IMR-90 (cell line): ENCODE results near the gene ANO10. TPM values are rescaled to one million over a fixed set of nuclear protein-coding genes. Genes with fewer than 3 reads are reported as not detected.

ENCODE experiments used
- ATAC-seq: fragments of 200-7000 bp; cut with Tn5 transposase; 2 replicates; pipeline ENCODE4 v1.9.1; 2020; ENCODE audit warnings: low read depth, mild to moderate bottlenecking, moderate library complexity
- BruUV-seq: library from RNA; stranded (reverse); fragments of 400-500 nt; replicated peaks from 2 replicates; lab custom pipeline; 2021; lab: Mats Ljungman, UMichigan
- CTCF ChIA-PET: fragments of 300-600 bp; formaldehyde crosslinking; extraction: SDS; loops from one replicate; lab custom pipeline; 2021; ENCODE audit warnings: antibody characterized with exemption; lab: Yijun Ruan, JAX
- POLR2A ChIA-PET: fragments of 300-600 bp; sonication (Branson Sonifier 250); formaldehyde crosslinking; loops from one replicate; lab custom pipeline; 2022; ENCODE audit warnings: antibody characterized with exemption; ENCODE audit not compliant: unreplicated experiment; lab: Charles Lee
- DNase-seq: peaks from one replicate; pipeline ENCODE4 v3.0.0; 2013
- H2AFZ ChIP-seq: replicated peaks from 2 replicates; pipeline ENCODE3; 2013; ENCODE audit warnings: low read length, mild to moderate bottlenecking; ENCODE audit not compliant: poor library complexity
- H2AK5ac ChIP-seq: 2 replicates; pipeline ENCODE4 v1.6.1; 2013; ENCODE audit warnings: low read depth, low read length, inconsistent platforms
- H2AK9ac ChIP-seq: replicated peaks from 2 replicates; pipeline ENCODE3; 2013; ENCODE audit warnings: mild to moderate bottlenecking, low read depth, low read length, moderate library complexity; ENCODE audit not compliant: poor library complexity
- H2BK120ac ChIP-seq: 2 replicates; pipeline ENCODE4 v1.6.1; 2013; ENCODE audit warnings: low read depth, low read length, inconsistent platforms
- H2BK15ac ChIP-seq: 3 replicates; pipeline ENCODE4 v1.6.1; 2013; ENCODE audit warnings: low read depth, low read length, inconsistent platforms
- H2BK20ac ChIP-seq: 2 replicates; pipeline ENCODE4 v1.6.1; 2013; ENCODE audit warnings: low read depth, mild to moderate bottlenecking, inconsistent platforms, low read length, moderate library complexity
- H2BK5ac ChIP-seq: 2 replicates; pipeline ENCODE4 v1.6.1; 2013; ENCODE audit warnings: mild to moderate bottlenecking, low read depth, low read length, inconsistent platforms; ENCODE audit not compliant: poor library complexity, severe bottlenecking
- H3K14ac ChIP-seq: replicated peaks from 2 replicates; pipeline ENCODE4 v1.6.1; 2013; ENCODE audit warnings: low read depth, low read length, inconsistent platforms
- H3K18ac ChIP-seq: 2 replicates; pipeline ENCODE4 v1.6.1; 2013; ENCODE audit warnings: low read depth, low read length, control low read depth
- H3K23ac ChIP-seq: 2 replicates; pipeline ENCODE4 v1.6.1; 2013; ENCODE audit warnings: low read depth, low read length, inconsistent platforms
- H3K27ac ChIP-seq: 2 replicates; pipeline ENCODE4 v1.5.1; 2013; ENCODE audit warnings: mild to moderate bottlenecking, control low read depth, low read length; ENCODE audit not compliant: insufficient read depth
- H3K27me3 ChIP-seq: 2 replicates; pipeline ENCODE4 v1.6.1; 2013; ENCODE audit warnings: low read length; ENCODE audit not compliant: control insufficient read depth, insufficient read depth
- H3K36me3 ChIP-seq: 2 replicates; pipeline ENCODE4 v1.6.1; 2013; ENCODE audit warnings: low read length, mixed read lengths; ENCODE audit not compliant: control insufficient read depth, insufficient read depth
- H3K4ac ChIP-seq: 2 replicates; pipeline ENCODE4 v1.6.1; 2013; ENCODE audit warnings: low read depth, low read length, inconsistent platforms
- H3K4me1 ChIP-seq: 2 replicates; pipeline ENCODE4 v1.6.1; 2013; ENCODE audit warnings: low read length, mixed read lengths; ENCODE audit not compliant: control insufficient read depth, insufficient read depth
- H3K4me2 ChIP-seq: 2 replicates; pipeline ENCODE4 v1.6.1; 2013; ENCODE audit warnings: low read depth, mild to moderate bottlenecking, control low read depth, low read length, moderate library complexity
- H3K4me3 ChIP-seq: 2 replicates; pipeline ENCODE4 v1.5.1; 2013; ENCODE audit warnings: low read depth, mild to moderate bottlenecking, control low read depth, low read length, moderate library complexity; ENCODE audit not compliant: insufficient read depth
- H3K56ac ChIP-seq: 2 replicates; pipeline ENCODE4 v1.6.1; 2013; ENCODE audit warnings: low read length, inconsistent platforms; ENCODE audit not compliant: insufficient read depth; ENCODE audit errors: extremely low read depth
- H3K79me1 ChIP-seq, 2 experiments: 2 replicates each; pipeline ENCODE4 v1.6.1; 2013; ENCODE audit warnings: low read length in 2 of 2, inconsistent platforms in 1 of 2, low read depth in 1 of 2
- H3K9ac ChIP-seq: 2 replicates; pipeline ENCODE4 v1.6.1; 2013; ENCODE audit warnings: low read depth, low read length, control low read depth
- H3K9me1 ChIP-seq: 2 replicates; pipeline ENCODE4 v1.6.1; 2013; ENCODE audit warnings: low read length, inconsistent platforms; ENCODE audit not compliant: insufficient read depth
- H3K9me3 ChIP-seq: 2 replicates; pipeline ENCODE4 v1.6.1; 2013; ENCODE audit warnings: low read length; ENCODE audit not compliant: control insufficient read depth, insufficient read depth
- H4K20me1 ChIP-seq: 2 replicates; pipeline ENCODE4 v1.6.1; 2013; ENCODE audit warnings: low read length, inconsistent platforms; ENCODE audit not compliant: insufficient read depth
- H4K5ac ChIP-seq: 2 replicates; pipeline ENCODE4 v1.6.1; 2013; ENCODE audit warnings: mild to moderate bottlenecking, low read depth, low read length, control low read depth
- H4K8ac ChIP-seq, 2 experiments: 2 replicates each; pipeline ENCODE4 v1.6.1; 2013; ENCODE audit warnings: low read depth in 2 of 2, low read length in 2 of 2, control low read depth in 1 of 2, inconsistent platforms in 1 of 2
- H4K91ac ChIP-seq: 2 replicates; pipeline ENCODE4 v1.6.1; 2013; ENCODE audit warnings: low read depth, low read length, inconsistent platforms; ENCODE audit not compliant: insufficient read depth
- BHLHE40 ChIP-seq: fragments of 150-350 bp; IDR thresholded peaks from 2 replicates; pipeline ENCODE4 v1.6.1; 2016; ENCODE audit warnings: mild to moderate bottlenecking, low read depth, low read length
- CEBPB ChIP-seq: IDR thresholded peaks from 2 replicates; pipeline ENCODE4 v1.6.1; 2012; ENCODE audit warnings: low read depth, low read length, improper control_type of control experiment
- CHD1 ChIP-seq: IDR thresholded peaks from 2 replicates; pipeline ENCODE4 v1.6.1; 2012; ENCODE audit warnings: low read depth, low read length, improper control_type of control experiment
- NFE2L2 ChIP-seq: fragments of 150-350 bp; IDR thresholded peaks from 2 replicates; pipeline ENCODE4 v1.6.1; 2016; ENCODE audit warnings: low read depth, mild to moderate bottlenecking, low read length
- POLR2A ChIP-seq: IDR thresholded peaks from 2 replicates; pipeline ENCODE4 v1.6.1; 2012; ENCODE audit warnings: mild to moderate bottlenecking, low read depth, low read length
- RAD21 ChIP-seq: IDR thresholded peaks from 2 replicates; pipeline ENCODE4 v1.6.1; 2012; ENCODE audit warnings: low read length, improper control_type of control experiment
- SMC3 ChIP-seq: fragments of 150-350 bp; IDR thresholded peaks from 2 replicates; pipeline ENCODE4 v1.6.1; 2016; ENCODE audit warnings: low read depth, mild to moderate bottlenecking, antibody characterized with exemption, low read length, moderate library complexity
- WGBS, 2 experiments: methylation state at CpG; one replicate each; pipeline versions ENCODE4 v1.1.5 to v1.1.7; 2013; ENCODE audit warnings: missing lambda C conversion rate in 2 of 2; ENCODE audit not compliant: insufficient read length in 1 of 2; ENCODE audit errors: extremely low coverage in 2 of 2; 5-methylcytosine and 5-hydroxymethylcytosine counted together
- dilution Hi-C: fragments of 300-500 bp; cut with HindIII; formaldehyde crosslinking; loops from one replicate; pipeline ENCODE4 v1.14.3; 2018; ENCODE audit warnings: low sequenced_read_pairs; ENCODE audit not compliant: unreplicated experiment
- in situ Hi-C: fragments of 300-500 bp; cut with MboI; formaldehyde crosslinking; loops from 3 replicates; pipeline ENCODE4 v1.14.3; 2019; ENCODE audit warnings: low sequenced_read_pairs, inconsistent platforms, mixed read lengths
- intact Hi-C: fragments of 100-400 bp; cut with micrococcal nuclease; formaldehyde crosslinking; loops from 2 replicates; pipeline ENCODE4 v1.10.0; 2022
- polyA plus RNA-seq, 3 experiments: library from polyadenylated mRNA; depleted of rRNA; stranded (reverse); fragments of >200 nt; gene quantifications; 2 replicates each; pipeline ENCODE4 v1.2.3, GENCODE V29; 2012; ENCODE audit warnings: low replicate concordance in 1 of 3
- total RNA-seq: library from RNA; depleted of rRNA; stranded (reverse); fragments of >200 nt; gene quantifications from 2 replicates; pipeline ENCODE4 v1.2.3, GENCODE V29; 2012

Gene ANO10
- total and polyA plus RNA-seq, 2 of the 4 experiments (the other 2 are of a cell fraction) = 28.5 to 41.6 TPM

DNA sequence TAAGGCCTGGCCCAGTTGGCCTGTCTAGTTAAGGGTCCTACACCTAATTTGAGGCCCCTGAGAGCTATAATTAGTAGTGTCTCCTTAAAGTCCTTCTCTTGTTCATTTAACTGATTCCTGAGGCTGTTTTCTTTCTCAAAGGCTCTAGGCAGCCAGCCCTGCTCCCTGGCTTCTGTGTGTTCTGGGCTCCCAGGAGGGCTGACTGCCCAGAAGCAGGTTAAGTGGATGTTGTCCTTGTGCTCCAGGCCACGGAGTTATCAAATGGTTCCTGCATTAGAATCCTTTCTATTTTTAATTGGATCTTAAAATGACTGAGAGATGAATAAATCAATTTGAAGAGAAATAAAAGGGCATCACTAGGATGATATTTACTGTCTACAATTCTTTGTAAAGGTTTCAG is 195.4 kb downstream of the ANO10 start:
- TF ChIP-seq SMC3 (no peak), CEBPB (no peak), POLR2A (no peak), BHLHE40 (no peak), NFE2L2 (no peak), CHD1 (no peak), RAD21 (no peak)
- no peak overlapping the region for H4K5ac ChIP-seq
- H4K91ac ChIP-seq = no peak overlapping the region
- no peak overlapping the region for H2AK9ac ChIP-seq
- CTCF ChIA-PET = no interaction called here
- H3K14ac ChIP-seq = no peak overlapping the region
- no peak overlapping the region for H3K4me3 ChIP-seq
- H3K56ac ChIP-seq = no peak overlapping the region
- peaks cover 2% of the 10 kb centered on the region; the same call in 1 of the 2 replicates for H3K9me3 ChIP-seq
- in situ Hi-C loops (no loop called here), dilution Hi-C loops (no loop called here), intact Hi-C loops (no loop called here)
- POLR2A ChIA-PET = no interaction called here
- no peak for ATAC-seq
- H3K36me3 ChIP-seq = peaks cover 5% of the 10 kb centered on the region
- no peak overlapping the region for H3K27ac ChIP-seq
- H2BK120ac ChIP-seq = no peak overlapping the region
- no peak overlapping the region for H4K8ac ChIP-seq
- WGBS, 2 experiments = no CpG with 5 or more reads among the region's 1 CpG
- BruUV-seq = no TSS peak
- H4K20me1 ChIP-seq = no peaks in the 10 kb centered on the region
- no peak overlapping the region for H3K4ac ChIP-seq
- H2AFZ ChIP-seq = no peak overlapping the region
- no peak overlapping the region for H3K18ac ChIP-seq
- H2BK5ac ChIP-seq = no peak overlapping the region
- H2BK20ac ChIP-seq = no peak overlapping the region
- no peak for DNase-seq
- peaks cover under 1% of the 10 kb centered on the region; the same call in 1 of the 2 replicates for H3K9me1 ChIP-seq
- no peak overlapping the region for H3K23ac ChIP-seq
- H3K79me1 ChIP-seq = no peaks in the 10 kb centered on the region
- H3K4me1 ChIP-seq = peaks cover 3% of the 10 kb centered on the region; the same call in 1 of the 2 replicates
- no peak overlapping the region for H2BK15ac ChIP-seq
- H2AK5ac ChIP-seq = no peak overlapping the region
- no peak overlapping the region for H3K4me2 ChIP-seq
- H3K9ac ChIP-seq = no peak overlapping the region
- no peaks in the 10 kb centered on the region for H3K27me3 ChIP-seq
